Measurements from ENCODE around the gene BARX2.

- TF ChIP-seq CTCF (IDR thresholded peaks at IDR 0.05; ENCODE audit: insufficient read depth, low read length, poor library complexity, severe bottlenecking) (no peak), EZH2phosphoT487 (conservative IDR thresholded peaks at IDR 0.05; ENCODE audit: low read length) (no peak)
Measured at GRCh38 chr11:129366737-129367597, 8.7 kb upstream of the BARX2 start.

Data from SU-DHL-6 (cell line).